IMR-90 (cell line): ENCODE data around the gene IFNA4. TPM values are rescaled to one million over a fixed set of nuclear protein-coding genes. Genes with fewer than 3 reads are reported as not detected.

ENCODE experiments used
- ATAC-seq: fragments of 200-7000 bp; cut with Tn5 transposase; 2 replicates; pipeline ENCODE4 v1.9.1; 2020; ENCODE audit warnings: low read depth, mild to moderate bottlenecking, moderate library complexity
- BruUV-seq: library from RNA; stranded (reverse); fragments of 400-500 nt; replicated peaks from 2 replicates; lab custom pipeline; 2021; lab: Mats Ljungman, UMichigan
- CTCF ChIA-PET: fragments of 300-600 bp; formaldehyde crosslinking; extraction: SDS; loops from one replicate; lab custom pipeline; 2021; ENCODE audit warnings: antibody characterized with exemption; lab: Yijun Ruan, JAX
- POLR2A ChIA-PET: fragments of 300-600 bp; sonication (Branson Sonifier 250); formaldehyde crosslinking; loops from one replicate; lab custom pipeline; 2022; ENCODE audit warnings: antibody characterized with exemption; ENCODE audit not compliant: unreplicated experiment; lab: Charles Lee
- DNase-seq: peaks from one replicate; pipeline ENCODE4 v3.0.0; 2013
- H2AFZ ChIP-seq: replicated peaks from 2 replicates; pipeline ENCODE3; 2013; ENCODE audit warnings: low read length, mild to moderate bottlenecking; ENCODE audit not compliant: poor library complexity
- H2AK5ac ChIP-seq: 2 replicates; pipeline ENCODE4 v1.6.1; 2013; ENCODE audit warnings: low read depth, low read length, inconsistent platforms
- H2AK9ac ChIP-seq: replicated peaks from 2 replicates; pipeline ENCODE3; 2013; ENCODE audit warnings: mild to moderate bottlenecking, low read depth, low read length, moderate library complexity; ENCODE audit not compliant: poor library complexity
- H2BK120ac ChIP-seq: 2 replicates; pipeline ENCODE4 v1.6.1; 2013; ENCODE audit warnings: low read depth, low read length, inconsistent platforms
- H2BK15ac ChIP-seq: 3 replicates; pipeline ENCODE4 v1.6.1; 2013; ENCODE audit warnings: low read depth, low read length, inconsistent platforms
- H2BK20ac ChIP-seq: 2 replicates; pipeline ENCODE4 v1.6.1; 2013; ENCODE audit warnings: low read depth, mild to moderate bottlenecking, inconsistent platforms, low read length, moderate library complexity
- H2BK5ac ChIP-seq: 2 replicates; pipeline ENCODE4 v1.6.1; 2013; ENCODE audit warnings: mild to moderate bottlenecking, low read depth, low read length, inconsistent platforms; ENCODE audit not compliant: poor library complexity, severe bottlenecking
- H3K14ac ChIP-seq: replicated peaks from 2 replicates; pipeline ENCODE4 v1.6.1; 2013; ENCODE audit warnings: low read depth, low read length, inconsistent platforms
- H3K18ac ChIP-seq: 2 replicates; pipeline ENCODE4 v1.6.1; 2013; ENCODE audit warnings: low read depth, low read length, control low read depth
- H3K23ac ChIP-seq: 2 replicates; pipeline ENCODE4 v1.6.1; 2013; ENCODE audit warnings: low read depth, low read length, inconsistent platforms
- H3K27ac ChIP-seq: 2 replicates; pipeline ENCODE4 v1.5.1; 2013; ENCODE audit warnings: mild to moderate bottlenecking, control low read depth, low read length; ENCODE audit not compliant: insufficient read depth
- H3K27me3 ChIP-seq: 2 replicates; pipeline ENCODE4 v1.6.1; 2013; ENCODE audit warnings: low read length; ENCODE audit not compliant: control insufficient read depth, insufficient read depth
- H3K36me3 ChIP-seq: 2 replicates; pipeline ENCODE4 v1.6.1; 2013; ENCODE audit warnings: low read length, mixed read lengths; ENCODE audit not compliant: control insufficient read depth, insufficient read depth
- H3K4ac ChIP-seq: 2 replicates; pipeline ENCODE4 v1.6.1; 2013; ENCODE audit warnings: low read depth, low read length, inconsistent platforms
- H3K4me1 ChIP-seq: 2 replicates; pipeline ENCODE4 v1.6.1; 2013; ENCODE audit warnings: low read length, mixed read lengths; ENCODE audit not compliant: control insufficient read depth, insufficient read depth
- H3K4me2 ChIP-seq: 2 replicates; pipeline ENCODE4 v1.6.1; 2013; ENCODE audit warnings: low read depth, mild to moderate bottlenecking, control low read depth, low read length, moderate library complexity
- H3K4me3 ChIP-seq: 2 replicates; pipeline ENCODE4 v1.5.1; 2013; ENCODE audit warnings: low read depth, mild to moderate bottlenecking, control low read depth, low read length, moderate library complexity; ENCODE audit not compliant: insufficient read depth
- H3K56ac ChIP-seq: 2 replicates; pipeline ENCODE4 v1.6.1; 2013; ENCODE audit warnings: low read length, inconsistent platforms; ENCODE audit not compliant: insufficient read depth; ENCODE audit errors: extremely low read depth
- H3K79me1 ChIP-seq, 2 experiments: 2 replicates each; pipeline ENCODE4 v1.6.1; 2013; ENCODE audit warnings: low read length in 2 of 2, inconsistent platforms in 1 of 2, low read depth in 1 of 2
- H3K9ac ChIP-seq: 2 replicates; pipeline ENCODE4 v1.6.1; 2013; ENCODE audit warnings: low read depth, low read length, control low read depth
- H3K9me1 ChIP-seq: 2 replicates; pipeline ENCODE4 v1.6.1; 2013; ENCODE audit warnings: low read length, inconsistent platforms; ENCODE audit not compliant: insufficient read depth
- H3K9me3 ChIP-seq: 2 replicates; pipeline ENCODE4 v1.6.1; 2013; ENCODE audit warnings: low read length; ENCODE audit not compliant: control insufficient read depth, insufficient read depth
- H4K20me1 ChIP-seq: 2 replicates; pipeline ENCODE4 v1.6.1; 2013; ENCODE audit warnings: low read length, inconsistent platforms; ENCODE audit not compliant: insufficient read depth
- H4K5ac ChIP-seq: 2 replicates; pipeline ENCODE4 v1.6.1; 2013; ENCODE audit warnings: mild to moderate bottlenecking, low read depth, low read length, control low read depth
- H4K8ac ChIP-seq, 2 experiments: 2 replicates each; pipeline ENCODE4 v1.6.1; 2013; ENCODE audit warnings: low read depth in 2 of 2, low read length in 2 of 2, control low read depth in 1 of 2, inconsistent platforms in 1 of 2
- H4K91ac ChIP-seq: 2 replicates; pipeline ENCODE4 v1.6.1; 2013; ENCODE audit warnings: low read depth, low read length, inconsistent platforms; ENCODE audit not compliant: insufficient read depth
- BHLHE40 ChIP-seq: fragments of 150-350 bp; IDR thresholded peaks from 2 replicates; pipeline ENCODE4 v1.6.1; 2016; ENCODE audit warnings: mild to moderate bottlenecking, low read depth, low read length
- CEBPB ChIP-seq: IDR thresholded peaks from 2 replicates; pipeline ENCODE4 v1.6.1; 2012; ENCODE audit warnings: low read depth, low read length, improper control_type of control experiment
- FOS ChIP-seq: fragments of 150-350 bp; IDR thresholded peaks from 2 replicates; pipeline ENCODE4 v1.6.1; 2016; ENCODE audit warnings: low read depth, low read length
- MAFK ChIP-seq: IDR thresholded peaks from 2 replicates; pipeline ENCODE4 v1.6.1; 2012; ENCODE audit warnings: low read depth, low read length, improper control_type of control experiment
- MAZ ChIP-seq: IDR thresholded peaks from 2 replicates; pipeline ENCODE4 v1.6.1; 2012; ENCODE audit warnings: low read depth, mild to moderate bottlenecking, low read length, improper control_type of control experiment, moderate library complexity, borderline replicate concordance
- MXI1 ChIP-seq: IDR thresholded peaks from 2 replicates; pipeline ENCODE4 v1.6.1; 2012; ENCODE audit warnings: low read depth, mild to moderate bottlenecking, low read length, moderate library complexity, borderline replicate concordance
- NFE2L2 ChIP-seq: fragments of 150-350 bp; IDR thresholded peaks from 2 replicates; pipeline ENCODE4 v1.6.1; 2016; ENCODE audit warnings: low read depth, mild to moderate bottlenecking, low read length
- POLR2A ChIP-seq: IDR thresholded peaks from 2 replicates; pipeline ENCODE4 v1.6.1; 2012; ENCODE audit warnings: mild to moderate bottlenecking, low read depth, low read length
- RAD21 ChIP-seq: IDR thresholded peaks from 2 replicates; pipeline ENCODE4 v1.6.1; 2012; ENCODE audit warnings: low read length, improper control_type of control experiment
- RCOR1 ChIP-seq: IDR thresholded peaks from 2 replicates; pipeline ENCODE4 v1.6.1; 2012; ENCODE audit warnings: mild to moderate bottlenecking, low read length, improper control_type of control experiment; ENCODE audit not compliant: insufficient replicate concordance
- RFX5 ChIP-seq: IDR thresholded peaks from 2 replicates; pipeline ENCODE4 v1.8.0; 2012; ENCODE audit warnings: low read depth, mild to moderate bottlenecking, low read length, moderate library complexity
- SMC3 ChIP-seq: fragments of 150-350 bp; IDR thresholded peaks from 2 replicates; pipeline ENCODE4 v1.6.1; 2016; ENCODE audit warnings: low read depth, mild to moderate bottlenecking, antibody characterized with exemption, low read length, moderate library complexity
- USF2 ChIP-seq: fragments of 150-350 bp; IDR thresholded peaks from 2 replicates; pipeline ENCODE4 v1.6.1; 2017; ENCODE audit warnings: mild to moderate bottlenecking, antibody characterized with exemption, low read length, low read depth
- WGBS, 2 experiments: methylation state at CpG; one replicate each; pipeline versions ENCODE4 v1.1.5 to v1.1.7; 2013; ENCODE audit warnings: missing lambda C conversion rate in 2 of 2; ENCODE audit not compliant: insufficient read length in 1 of 2; ENCODE audit errors: extremely low coverage in 2 of 2; 5-methylcytosine and 5-hydroxymethylcytosine counted together
- dilution Hi-C: fragments of 300-500 bp; cut with HindIII; formaldehyde crosslinking; loops from one replicate; pipeline ENCODE4 v1.14.3; 2018; ENCODE audit warnings: low sequenced_read_pairs; ENCODE audit not compliant: unreplicated experiment
- in situ Hi-C: fragments of 300-500 bp; cut with MboI; formaldehyde crosslinking; loops from 3 replicates; pipeline ENCODE4 v1.14.3; 2019; ENCODE audit warnings: low sequenced_read_pairs, inconsistent platforms, mixed read lengths
- intact Hi-C: fragments of 100-400 bp; cut with micrococcal nuclease; formaldehyde crosslinking; loops from 2 replicates; pipeline ENCODE4 v1.10.0; 2022
- polyA plus RNA-seq, 3 experiments: library from polyadenylated mRNA; depleted of rRNA; stranded (reverse); fragments of >200 nt; gene quantifications; 2 replicates each; pipeline ENCODE4 v1.2.3, GENCODE V29; 2012; ENCODE audit warnings: low replicate concordance in 1 of 3
- total RNA-seq: library from RNA; depleted of rRNA; stranded (reverse); fragments of >200 nt; gene quantifications from 2 replicates; pipeline ENCODE4 v1.2.3, GENCODE V29; 2012
- TF ChIP-seq, protein P1 (sequence below): conservative IDR thresholded peaks from 2 replicates; pipeline ENCODE4 v1.5.1; 2012; ENCODE audit warnings: mild to moderate bottlenecking, low read depth, low read length, improper control_type of control experiment
- TF ChIP-seq, protein P2 (sequence below): fragments of 150-350 bp; IDR thresholded peaks from 2 replicates; pipeline ENCODE4 v1.6.1; 2016; ENCODE audit warnings: low read depth, mild to moderate bottlenecking, low read length, moderate library complexity, borderline replicate concordance

The IFNA4 gene
- total and polyA plus RNA-seq, 2 of the 4 experiments (the other 2 are of a cell fraction): not detected

DNA sequence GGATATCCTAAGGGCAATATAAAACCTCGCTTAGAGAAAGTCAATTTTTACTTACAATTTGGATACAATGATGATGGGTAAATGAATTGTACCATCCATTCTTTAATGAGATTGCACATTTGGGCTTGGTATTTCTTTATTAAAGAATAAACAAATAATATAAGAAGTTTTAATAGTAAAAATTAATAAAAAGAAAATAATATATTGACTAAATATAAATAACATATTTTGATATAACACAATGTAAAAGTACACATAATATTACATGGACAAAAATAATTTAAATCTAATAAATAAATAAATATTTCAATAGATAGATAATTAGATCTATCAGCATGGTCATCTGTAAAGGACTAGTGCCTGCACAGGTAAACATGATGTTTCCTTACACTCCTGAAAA lies 21.9 kb downstream of the IFNA4 start:
- no peaks in the 10 kb centered on the region for H3K36me3 ChIP-seq
- no peak overlapping the region for H4K91ac ChIP-seq

More for the DNA sequence above, 21.9 kb downstream of the IFNA4 start:
- Histone ChIP-seq H3K23ac (no peak overlapping the region), H3K4me2 (no peak overlapping the region), H4K20me1 (no peaks in the 10 kb centered on the region), H2BK15ac (no peak overlapping the region), H3K4me1 (no peaks in the 10 kb centered on the region), H4K5ac (no peak overlapping the region), H3K27ac (no peak overlapping the region), H2BK5ac (no peak overlapping the region), H3K27me3 (no peaks in the 10 kb centered on the region), H3K4me3 (no peak overlapping the region), H2AFZ (no peak overlapping the region), H2BK20ac (no peak overlapping the region), H3K18ac (no peak overlapping the region), H3K14ac (no peak overlapping the region), H4K8ac (no peak overlapping the region), H3K56ac (no peak overlapping the region), H2AK5ac (no peak overlapping the region), H3K9me3 (no peaks in the 10 kb centered on the region), H2AK9ac (no peak overlapping the region), H2BK120ac (no peak overlapping the region), H3K9me1 (no peaks in the 10 kb centered on the region), H3K4ac (no peak overlapping the region), H3K79me1 (no peaks in the 10 kb centered on the region), H3K9ac (no peak overlapping the region)
- DNase-seq: no peak
- dilution Hi-C loops (no loop called here), in situ Hi-C loops (no loop called here), intact Hi-C loops (no loop called here)
- no peak for TF ChIP-seq MXI1
- TF ChIP-seq USF2: no peak
- TF ChIP-seq RCOR1: no peak
- no peak for TF ChIP-seq POLR2A
- TF ChIP-seq NFE2L2: no peak
- no peak for TF ChIP-seq CEBPB
- TF ChIP-seq, protein P1, sequence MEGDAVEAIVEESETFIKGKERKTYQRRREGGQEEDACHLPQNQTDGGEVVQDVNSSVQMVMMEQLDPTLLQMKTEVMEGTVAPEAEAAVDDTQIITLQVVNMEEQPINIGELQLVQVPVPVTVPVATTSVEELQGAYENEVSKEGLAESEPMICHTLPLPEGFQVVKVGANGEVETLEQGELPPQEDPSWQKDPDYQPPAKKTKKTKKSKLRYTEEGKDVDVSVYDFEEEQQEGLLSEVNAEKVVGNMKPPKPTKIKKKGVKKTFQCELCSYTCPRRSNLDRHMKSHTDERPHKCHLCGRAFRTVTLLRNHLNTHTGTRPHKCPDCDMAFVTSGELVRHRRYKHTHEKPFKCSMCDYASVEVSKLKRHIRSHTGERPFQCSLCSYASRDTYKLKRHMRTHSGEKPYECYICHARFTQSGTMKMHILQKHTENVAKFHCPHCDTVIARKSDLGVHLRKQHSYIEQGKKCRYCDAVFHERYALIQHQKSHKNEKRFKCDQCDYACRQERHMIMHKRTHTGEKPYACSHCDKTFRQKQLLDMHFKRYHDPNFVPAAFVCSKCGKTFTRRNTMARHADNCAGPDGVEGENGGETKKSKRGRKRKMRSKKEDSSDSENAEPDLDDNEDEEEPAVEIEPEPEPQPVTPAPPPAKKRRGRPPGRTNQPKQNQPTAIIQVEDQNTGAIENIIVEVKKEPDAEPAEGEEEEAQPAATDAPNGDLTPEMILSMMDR: no peak
- TF ChIP-seq MAFK: no peak
- no peak for TF ChIP-seq RFX5
- TF ChIP-seq MAZ: no peak
- no peak for TF ChIP-seq BHLHE40
- no peak for TF ChIP-seq RAD21
- TF ChIP-seq FOS: no peak
- TF ChIP-seq, protein P2, sequence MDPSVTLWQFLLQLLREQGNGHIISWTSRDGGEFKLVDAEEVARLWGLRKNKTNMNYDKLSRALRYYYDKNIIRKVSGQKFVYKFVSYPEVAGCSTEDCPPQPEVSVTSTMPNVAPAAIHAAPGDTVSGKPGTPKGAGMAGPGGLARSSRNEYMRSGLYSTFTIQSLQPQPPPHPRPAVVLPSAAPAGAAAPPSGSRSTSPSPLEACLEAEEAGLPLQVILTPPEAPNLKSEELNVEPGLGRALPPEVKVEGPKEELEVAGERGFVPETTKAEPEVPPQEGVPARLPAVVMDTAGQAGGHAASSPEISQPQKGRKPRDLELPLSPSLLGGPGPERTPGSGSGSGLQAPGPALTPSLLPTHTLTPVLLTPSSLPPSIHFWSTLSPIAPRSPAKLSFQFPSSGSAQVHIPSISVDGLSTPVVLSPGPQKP: no peak
- no peak for TF ChIP-seq SMC3
- ATAC-seq: no peak
- CTCF ChIA-PET: no interaction called here
- BruUV-seq: no TSS peak
- POLR2A ChIA-PET: no interaction called here
- WGBS, 2 experiments: no CpG with 5 or more reads among the region's 1 CpG
